Hematopoietic multipotent progenitor cell treated with erythropoietin and hydrocortisone succinate and interleukin-3 and kit ligand, for 15 days (in vitro differentiated cells): Measurements from ENCODE around the gene COL26A1.
"Not testable (repeated sequence)": the region's sequence is repeated elsewhere in the genome, so short reads cannot be mapped to it uniquely, and the experiment has no call there.

Experiments
- DNase-seq: peaks from one replicate; pipeline ENCODE4 v3.0.0-alpha.2; 2015; ENCODE audit warnings: low spot score

Gene COL26A1

DNA sequence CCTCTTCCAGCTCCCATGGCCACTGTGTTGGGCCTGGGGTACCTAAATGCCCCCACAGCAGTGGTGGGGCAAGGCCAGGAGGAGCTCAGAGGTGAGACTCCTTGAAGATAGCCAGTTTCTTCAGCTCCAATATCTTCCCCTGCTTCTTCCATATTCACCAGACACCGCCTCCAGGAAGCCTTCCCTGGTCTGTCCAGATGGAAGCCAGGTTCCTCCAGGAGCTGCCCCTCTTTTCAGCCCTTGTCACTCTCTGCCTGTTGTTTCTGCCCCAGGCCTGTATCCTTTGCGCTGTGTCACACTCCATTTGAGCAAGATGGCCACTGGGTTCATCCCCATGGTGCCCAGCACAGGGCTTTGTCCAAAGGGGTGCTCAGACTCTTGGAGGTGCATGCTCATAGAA, 138.7 kb downstream of the COL26A1 start:
- no peak for DNase-seq

- DNase-seq: no peak
Observed at GRCh38 chr7:101502466-101503098, 139.9 kb downstream of the COL26A1 start.

GRCh38 chr7:101505510-101505909, 142.8 kb downstream of the COL26A1 start:
- DNase-seq: not testable (repeated sequence)

GRCh38 chr7:101506531-101506930, 143.9 kb downstream of the COL26A1 start:
- no peak for DNase-seq

DNA sequence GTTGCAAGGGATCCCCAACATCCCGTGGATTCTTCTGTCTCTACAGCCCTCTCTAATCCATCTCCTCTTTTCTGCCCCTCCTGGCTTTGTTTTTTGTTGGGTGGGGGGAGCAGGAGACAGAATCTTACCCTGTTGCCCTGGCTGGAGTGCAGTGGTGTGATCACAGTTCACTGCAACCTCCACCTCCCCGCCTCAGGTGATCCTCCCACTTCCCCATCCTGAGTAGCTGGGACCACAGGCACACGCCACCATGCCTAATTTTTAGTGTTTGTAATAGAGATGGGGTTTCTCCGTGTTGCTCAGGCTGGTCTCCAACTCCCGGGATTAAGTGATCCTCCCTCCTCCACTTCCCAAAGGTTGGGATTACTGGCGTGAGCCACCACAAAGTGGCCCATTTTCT, 144.7 kb downstream of the COL26A1 start:
- DNase-seq: no peak

- DNase-seq: no peak
Observed at GRCh38 chr7:101507791-101508252, 145.1 kb downstream of the COL26A1 start.

- no peak for DNase-seq
Observed at GRCh38 chr7:101510297-101510696, 147.6 kb downstream of the COL26A1 start.

DNA sequence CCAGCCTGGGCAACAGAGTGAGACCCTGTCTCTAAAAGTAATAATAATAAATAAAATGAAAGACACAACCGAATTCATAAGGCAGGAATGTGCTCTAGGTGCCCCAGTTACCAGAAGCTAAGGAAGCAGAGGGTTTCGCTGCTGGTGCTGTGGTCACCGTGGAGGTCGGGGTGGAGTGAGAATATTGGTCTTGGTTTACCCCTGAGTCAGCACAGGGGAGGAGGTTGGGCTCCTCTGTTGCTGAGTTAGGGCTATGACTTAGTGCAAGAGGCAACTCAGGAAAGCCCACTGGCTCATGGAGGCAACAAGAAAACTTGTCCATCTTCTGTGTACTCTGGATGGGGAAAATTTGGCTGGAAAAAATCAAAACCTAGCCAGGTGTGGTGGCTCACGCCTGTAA, 149.3 kb downstream of the COL26A1 start:
- no peak for DNase-seq

DNA sequence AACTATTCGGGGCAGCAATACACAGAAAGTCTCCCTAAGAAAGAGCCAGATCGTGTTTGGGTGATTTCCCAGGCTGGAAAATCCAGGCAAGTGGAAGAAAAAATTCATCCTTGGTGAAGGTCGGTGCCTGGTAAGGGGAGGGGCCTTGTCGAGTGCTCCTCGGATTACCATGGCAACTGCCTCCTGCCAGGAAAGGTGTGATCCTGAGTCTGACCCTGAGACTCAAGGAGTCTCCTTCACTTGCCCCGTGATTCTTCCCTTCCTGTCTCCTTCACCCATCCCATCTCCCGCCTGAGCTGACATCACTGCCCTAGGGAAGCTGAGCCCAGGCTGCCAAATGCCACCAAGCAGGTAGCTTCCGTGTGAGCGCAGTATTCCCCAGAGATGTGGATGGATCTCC, 154.2 kb downstream of the COL26A1 start:
- DNase-seq: no peak

- no peak for DNase-seq
Observed at GRCh38 chr7:101517304-101517703, 154.6 kb downstream of the COL26A1 start.

GRCh38 chr7:101518336-101518735, 155.7 kb downstream of the COL26A1 start:
- no peak for DNase-seq

DNA sequence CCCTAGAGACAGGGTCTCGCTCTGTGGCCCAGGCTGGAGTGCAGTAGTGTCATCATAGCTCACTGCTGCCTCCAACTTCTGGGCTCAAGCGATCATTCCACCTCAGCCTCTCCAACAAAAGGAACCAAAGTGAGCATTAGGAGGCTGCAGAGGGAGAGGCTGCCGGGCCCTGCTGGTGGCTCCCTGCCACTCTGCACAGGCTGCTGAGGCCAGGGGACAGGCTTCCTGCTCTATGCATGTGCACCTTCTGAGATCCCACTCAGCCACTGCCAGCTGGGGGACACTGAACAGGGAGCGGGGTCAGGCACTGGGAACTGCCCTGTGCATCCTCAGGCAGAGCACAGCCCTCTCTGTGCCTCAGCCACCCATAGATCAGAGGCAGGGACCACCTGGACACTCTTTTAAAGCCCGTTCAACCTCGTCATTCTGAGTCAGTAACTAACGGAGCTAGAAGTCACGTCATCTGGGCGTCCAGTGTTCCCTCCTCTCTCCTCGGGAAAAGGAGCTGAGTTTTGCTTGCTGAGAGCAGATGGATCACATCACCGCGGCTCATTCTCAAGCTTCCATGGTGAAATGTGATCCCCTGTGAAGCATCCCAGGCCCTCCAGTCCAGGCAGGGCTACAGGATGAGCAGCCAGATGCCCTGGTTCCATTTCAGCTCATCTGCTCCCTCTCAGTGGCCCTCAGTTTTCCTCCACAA, 156.8 kb downstream of the COL26A1 start:
- no peak for DNase-seq

- DNase-seq: no peak
Observed at GRCh38 chr7:101521430-101521925, 158.8 kb downstream of the COL26A1 start.

GRCh38 chr7:101522021-101522420, 159.3 kb downstream of the COL26A1 start:
- DNase-seq: no peak

DNA sequence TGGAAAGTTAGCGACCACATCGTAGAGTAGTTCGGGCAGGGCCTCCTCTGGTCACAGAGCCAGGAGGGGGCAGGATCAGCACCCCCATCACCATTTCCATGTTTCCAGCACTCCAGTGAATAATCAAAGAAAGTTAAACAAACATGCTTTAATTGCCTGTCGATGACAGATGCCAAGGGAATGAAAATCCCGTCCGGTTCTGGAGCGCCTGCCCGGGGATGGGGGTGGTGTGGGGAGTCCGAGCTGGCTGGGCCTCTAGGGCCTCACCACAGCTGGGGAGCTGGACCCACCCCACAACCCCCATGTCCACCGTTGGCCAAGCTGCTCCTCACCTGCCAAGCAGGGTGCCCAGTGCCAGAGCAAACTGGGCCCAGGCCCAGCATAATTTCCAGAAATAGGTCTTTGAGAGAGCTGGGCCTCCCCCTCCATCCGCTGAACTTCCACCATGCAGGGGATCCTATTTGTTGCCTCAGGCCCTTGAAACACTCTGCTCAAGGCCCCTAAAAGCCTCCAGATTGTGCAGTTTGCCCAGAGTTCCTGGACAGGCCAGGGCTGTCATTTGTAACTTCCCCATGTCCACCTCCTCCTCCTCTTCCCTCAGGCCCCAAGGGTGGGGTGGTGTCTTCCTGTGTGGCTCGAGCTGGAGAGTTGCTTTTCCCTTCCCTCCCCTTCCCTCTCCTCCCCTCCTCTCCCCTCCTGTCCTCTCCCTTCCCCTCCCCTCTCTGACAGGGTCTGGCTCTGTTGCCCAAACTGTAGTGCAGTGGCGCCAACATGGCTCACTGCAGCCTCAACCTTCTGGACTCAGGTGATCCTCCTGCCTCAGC, 165.4 kb downstream of the COL26A1 start:
- DNase-seq: no peak

GRCh38 chr7:101529560-101529959, 166.9 kb downstream of the COL26A1 start:
- DNase-seq: no peak

- DNase-seq: no peak
Observed at GRCh38 chr7:101531726-101532357, 169.2 kb downstream of the COL26A1 start.

DNA sequence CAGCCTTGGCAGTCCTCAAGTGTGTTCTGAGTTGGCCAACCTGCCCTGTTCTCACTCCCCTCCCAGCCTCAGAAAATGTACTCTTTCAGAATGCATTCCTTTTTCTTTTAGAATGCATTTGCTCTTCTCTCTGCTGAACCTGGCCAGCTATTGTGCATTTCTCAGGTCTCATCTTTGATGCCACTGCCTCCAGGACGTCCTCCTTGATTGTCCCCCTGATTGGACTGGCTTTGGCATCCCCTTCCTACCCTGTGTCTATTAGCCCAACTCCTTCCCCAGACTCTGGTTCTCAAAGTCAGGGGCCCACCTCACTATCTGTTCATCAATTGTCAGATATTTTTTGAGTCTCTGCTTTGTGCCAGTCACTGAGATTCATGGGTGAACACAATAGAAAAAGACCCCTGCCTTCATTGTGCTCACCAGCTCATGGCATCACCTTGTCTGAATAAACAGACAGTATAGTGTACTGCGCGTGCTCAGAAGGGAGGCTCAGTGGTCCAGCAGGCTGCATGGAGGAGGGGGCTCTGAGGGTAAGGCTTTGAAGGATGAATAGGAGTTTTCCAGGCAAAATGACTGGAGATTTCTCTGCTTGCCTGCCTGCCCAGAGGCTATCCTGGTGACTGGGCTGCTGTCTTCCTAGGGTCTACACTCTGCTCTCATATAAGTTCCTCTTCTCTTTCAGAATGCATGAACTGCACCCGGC, 169.9 kb downstream of the COL26A1 start:
- DNase-seq: no peak

DNA sequence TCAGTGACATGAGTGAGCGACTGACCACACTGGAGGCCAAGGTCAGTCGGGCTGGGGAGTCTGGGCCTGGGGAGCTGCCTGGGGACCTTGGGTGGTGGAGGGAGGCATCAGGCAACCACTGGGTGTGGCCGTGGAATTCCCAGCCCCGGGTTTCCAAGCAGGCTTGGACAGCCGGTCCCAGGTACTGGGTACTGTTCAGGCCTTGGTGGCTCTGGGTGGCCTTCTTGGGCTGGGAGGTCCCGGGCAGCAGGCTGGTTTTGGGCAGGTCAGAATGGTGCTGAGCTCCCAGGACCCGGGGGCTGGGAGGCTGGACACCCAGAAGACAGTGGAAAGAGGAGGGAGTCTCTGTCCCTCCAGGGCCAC, 170.4 kb downstream of the COL26A1 start:
- DNase-seq: no peak

DNA sequence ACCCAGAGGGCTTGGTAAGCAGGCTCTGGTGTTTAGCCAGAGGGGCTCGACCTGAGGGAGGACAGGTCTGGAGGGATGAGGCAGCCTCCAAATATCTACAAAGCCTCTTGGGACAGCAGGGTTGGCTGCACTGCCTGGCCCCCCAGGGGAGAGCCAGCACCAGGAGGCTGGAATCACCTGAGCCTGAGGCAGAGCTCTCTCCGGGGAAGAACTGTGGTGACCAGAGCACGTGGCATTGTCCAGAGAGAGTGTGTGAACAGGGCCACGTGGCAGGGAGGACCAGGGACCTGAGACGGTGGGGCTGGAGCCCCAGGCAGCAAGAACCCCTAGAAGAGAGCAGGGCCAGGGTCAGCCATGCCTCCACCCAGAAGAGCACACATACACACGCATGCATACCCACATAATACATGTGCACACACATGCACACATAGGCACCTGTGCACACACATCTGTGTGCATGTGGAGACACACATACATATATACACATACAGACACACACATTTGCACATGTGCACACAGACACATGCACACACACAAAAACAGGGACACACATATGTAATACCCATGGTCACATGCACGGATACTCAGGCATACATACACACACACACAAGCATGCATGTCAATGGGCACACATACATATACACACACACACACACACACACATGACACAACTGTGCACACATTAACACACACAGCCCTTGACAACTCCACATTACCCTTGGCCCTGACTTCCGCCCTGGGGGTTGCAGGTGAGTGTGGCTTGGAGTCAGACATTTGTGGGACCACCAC, 171.5 kb downstream of the COL26A1 start:
- DNase-seq: no peak

- DNase-seq: no peak
Observed at GRCh38 chr7:101534873-101535272, 172.2 kb downstream of the COL26A1 start.
